H9 (cell line): ENCODE data around the gene PMEPA1. TPM values are rescaled to one million over a fixed set of nuclear protein-coding genes. Genes with fewer than 3 reads are reported as not detected.

Experiments
- DNase-seq: peaks from one replicate; pipeline ENCODE4 v3.0.0-alpha.2; 2017
- H2AFZ ChIP-seq: one replicate; pipeline ENCODE4 v1.6.1; 2013; ENCODE audit warnings: mild to moderate bottlenecking, low read length, control low read depth, moderate library complexity
- H2AK5ac ChIP-seq: 2 replicates; pipeline ENCODE4 v1.6.1; 2013; ENCODE audit warnings: low read length, control low read depth, mixed read lengths; ENCODE audit not compliant: insufficient read length
- H2BK120ac ChIP-seq: one replicate; pipeline ENCODE4 v1.6.1; 2013; ENCODE audit warnings: low read depth, mild to moderate bottlenecking, low read length, control low read depth, inconsistent platforms; ENCODE audit not compliant: poor library complexity, severe bottlenecking
- H2BK12ac ChIP-seq: 2 replicates; pipeline ENCODE4 v1.6.1; 2013; ENCODE audit warnings: low read length, control low read depth, mixed read lengths, low read depth; ENCODE audit not compliant: insufficient read length
- H2BK15ac ChIP-seq: 2 replicates; pipeline ENCODE4 v1.6.1; 2013; ENCODE audit warnings: low read depth, low read length, control low read depth
- H2BK20ac ChIP-seq: one replicate; pipeline ENCODE4 v1.6.1; 2013; ENCODE audit warnings: low read depth, mild to moderate bottlenecking, low read length, control low read depth, inconsistent platforms; ENCODE audit not compliant: poor library complexity, severe bottlenecking
- H2BK5ac ChIP-seq: 2 replicates; pipeline ENCODE4 v1.6.1; 2013; ENCODE audit warnings: low read length, control low read depth, mixed read lengths; ENCODE audit not compliant: insufficient read length
- H3K14ac ChIP-seq: 2 replicates; pipeline ENCODE4 v1.6.1; 2013; ENCODE audit warnings: low read length, control low read depth; ENCODE audit not compliant: insufficient read depth
- H3K18ac ChIP-seq: 2 replicates; pipeline ENCODE4 v1.6.1; 2013; ENCODE audit warnings: low read depth, mild to moderate bottlenecking, mixed read lengths, low read length, control low read depth; ENCODE audit not compliant: insufficient read length
- H3K23ac ChIP-seq: 2 replicates; pipeline ENCODE4 v1.6.1; 2013; ENCODE audit warnings: low read length, control low read depth, mixed read lengths, low read depth; ENCODE audit not compliant: insufficient read length
- H3K23me2 ChIP-seq: 2 replicates; pipeline ENCODE4 v1.6.1; 2013; ENCODE audit warnings: low read depth, mild to moderate bottlenecking, mixed read lengths, low read length, control low read depth; ENCODE audit not compliant: insufficient read length, poor library complexity, severe bottlenecking
- H3K27ac ChIP-seq: 2 replicates; pipeline ENCODE4 v1.5.1; 2013; ENCODE audit warnings: low read length, control low read depth, mixed read lengths, low read depth; ENCODE audit not compliant: insufficient read length
- H3K27me3 ChIP-seq: 2 replicates; pipeline ENCODE4 v1.6.1; 2013; ENCODE audit warnings: low read length, control low read depth, inconsistent platforms; ENCODE audit not compliant: insufficient read depth
- H3K4ac ChIP-seq: 2 replicates; pipeline ENCODE4 v1.6.1; 2013; ENCODE audit warnings: low read depth, mild to moderate bottlenecking, control low read depth, inconsistent platforms, low read length, moderate library complexity
- H3K4me1 ChIP-seq: 2 replicates; pipeline ENCODE4 v1.6.1; 2013; ENCODE audit warnings: low read length, control low read depth, inconsistent platforms; ENCODE audit not compliant: insufficient read depth
- H3K4me2 ChIP-seq: 2 replicates; pipeline ENCODE4 v1.6.1; 2013; ENCODE audit warnings: low read length, control low read depth, mixed read lengths; ENCODE audit not compliant: insufficient read length, insufficient read depth
- H3K56ac ChIP-seq: 2 replicates; pipeline ENCODE4 v1.6.1; 2013; ENCODE audit warnings: low read depth, mild to moderate bottlenecking, mixed read lengths, low read length, control low read depth; ENCODE audit not compliant: insufficient read length
- H3K79me1 ChIP-seq: 2 replicates; pipeline ENCODE4 v1.6.1; 2013; ENCODE audit warnings: low read depth, mild to moderate bottlenecking, moderate library complexity, low read length, control low read depth, inconsistent platforms; ENCODE audit not compliant: insufficient read depth, poor library complexity, severe bottlenecking
- H3K79me2 ChIP-seq: 2 replicates; pipeline ENCODE4 v1.6.1; 2013; ENCODE audit warnings: low read length, control low read depth, inconsistent platforms; ENCODE audit not compliant: insufficient read depth
- H3K9ac ChIP-seq: 2 replicates; pipeline ENCODE4 v1.6.1; 2013; ENCODE audit warnings: low read length, control low read depth, mixed read lengths; ENCODE audit not compliant: insufficient read length; ENCODE audit errors: extremely low read depth
- H3K9me3 ChIP-seq: one replicate; pipeline ENCODE4 v1.6.1; 2013; ENCODE audit warnings: low read depth, low read length, inconsistent platforms; ENCODE audit not compliant: control insufficient read depth
- H3T11ph ChIP-seq: one replicate; pipeline ENCODE4 v1.6.1; 2013; ENCODE audit warnings: mild to moderate bottlenecking, low read length, control low read depth, inconsistent platforms
- H4K20me1 ChIP-seq: one replicate; pipeline ENCODE4 v1.6.1; 2013; ENCODE audit not compliant: control insufficient read depth, insufficient read length, insufficient read depth
- H4K5ac ChIP-seq: 2 replicates; pipeline ENCODE4 v1.6.1; 2013; ENCODE audit warnings: low read depth, mild to moderate bottlenecking, mixed read lengths, low read length, control low read depth; ENCODE audit not compliant: insufficient read length
- H4K8ac ChIP-seq: replicated peaks from 2 replicates; pipeline ENCODE4 v1.6.1; 2013; ENCODE audit warnings: low read length, control low read depth, mixed read lengths, low read depth; ENCODE audit not compliant: insufficient read length
- H4K91ac ChIP-seq: 2 replicates; pipeline ENCODE4 v1.6.1; 2013; ENCODE audit warnings: low read depth, mild to moderate bottlenecking, moderate library complexity, mixed read lengths, low read length, control low read depth; ENCODE audit not compliant: insufficient read length
- H3K27ac Mint-ChIP-seq, 3 experiments: 2 replicates in 2 of 3; 3 replicates in 1 of 3; pipeline ENCODE4 v1.8.0; 2020 to 2021; ENCODE audit warnings: mixed read lengths in 3 of 3, mild to moderate bottlenecking in 1 of 3, moderate library complexity in 1 of 3
- H3K27me3 Mint-ChIP-seq: 2 replicates; pipeline ENCODE4 v1.8.0; 2021; ENCODE audit warnings: low read depth, mild to moderate bottlenecking, moderate library complexity, mixed read lengths
- H3K36me3 Mint-ChIP-seq, 3 experiments: 2 replicates in 2 of 3; 3 replicates in 1 of 3; pipeline ENCODE4 v1.8.0; 2020 to 2021; ENCODE audit warnings: low read depth in 3 of 3, mixed read lengths in 3 of 3; ENCODE audit not compliant: insufficient read depth in 1 of 3
- H3K4me1 Mint-ChIP-seq, 2 experiments: 2 replicates each; pipeline ENCODE4 v1.8.0; 2020; ENCODE audit warnings: mixed read lengths in 2 of 2
- H3K4me3 Mint-ChIP-seq, 2 experiments: 2 replicates in 1 of 2; 3 replicates in 1 of 2; pipeline ENCODE4 v1.8.0; 2020 to 2021; ENCODE audit warnings: mild to moderate bottlenecking in 2 of 2, mixed read lengths in 2 of 2, moderate library complexity in 1 of 2
- H3K9me3 Mint-ChIP-seq, 2 experiments: 2 replicates in 1 of 2; 3 replicates in 1 of 2; pipeline ENCODE4 v1.8.0; 2020; ENCODE audit warnings: mild to moderate bottlenecking in 2 of 2, mixed read lengths in 2 of 2, moderate library complexity in 1 of 2
- CTCF ChIP-seq: fragments of 200-600 bp; sonication (generic); conservative IDR thresholded peaks from 3 replicates; pipeline ENCODE4 v1.8.0; 2021; ENCODE audit warnings: antibody characterized with exemption, mild to moderate bottlenecking
- WGBS: extraction: QIAGEN DNeasy Blood & Tissue Kit; methylation state at CpG from one replicate; pipeline ENCODE4 v1.1.7; 2013; ENCODE audit warnings: missing lambda C conversion rate, low lambda C conversion rate, mixed read lengths; ENCODE audit not compliant: insufficient read length; ENCODE audit errors: extremely low coverage; 5-methylcytosine and 5-hydroxymethylcytosine counted together
- total RNA-seq: library from RNA; stranded (reverse); gene quantifications from 2 replicates; pipeline ENCODE4 v1.2.1, GENCODE V29; 2021

PMEPA1 gene
- total RNA-seq, 1 experiment from 2014 or later = 34.6 TPM

DNA sequence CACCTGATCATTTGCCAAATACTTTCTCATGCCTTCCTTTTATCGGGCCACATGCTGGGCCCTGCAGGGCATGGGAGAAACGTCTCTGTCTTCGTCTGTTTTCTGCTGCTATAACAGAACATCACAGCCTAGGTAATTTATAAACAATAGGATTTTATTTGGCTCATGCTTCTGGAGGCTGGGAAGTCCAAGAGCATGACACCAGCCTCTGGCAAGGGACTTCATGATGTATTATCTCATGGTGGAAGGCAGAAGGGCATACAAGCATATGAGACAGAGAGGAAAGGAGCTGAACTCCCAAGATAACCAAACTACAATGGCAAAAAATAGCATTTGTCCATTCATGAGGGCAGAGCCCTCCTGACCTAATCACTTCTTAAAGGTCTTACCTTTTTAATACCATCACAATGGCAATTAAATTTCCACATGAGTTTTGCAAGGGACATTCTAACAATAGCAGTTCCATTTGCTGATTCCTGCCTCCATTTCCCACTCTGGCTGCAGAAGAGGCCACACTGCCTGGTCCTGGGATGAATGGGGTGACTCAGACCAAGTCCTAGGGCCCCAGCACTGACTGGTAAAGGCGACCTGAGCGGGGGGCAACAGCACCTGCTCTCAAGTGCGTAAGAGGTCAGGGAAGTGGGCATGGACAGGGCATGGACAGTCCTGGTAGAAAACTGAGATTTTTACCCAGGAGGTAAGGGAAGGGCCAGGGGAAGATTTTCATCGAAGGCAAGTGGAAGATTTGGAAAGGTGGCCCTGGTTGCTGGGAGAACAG is 84.4 kb downstream of the PMEPA1 start:
- peaks cover 0 to 6% (median 0%) of the 10 kb centered on the region in 3 experiments; a peak in 2 of 7 replicates for H3K36me3 Mint-ChIP-seq
- H3K14ac ChIP-seq = no peak overlapping the region
- no peak overlapping the region for H2BK5ac ChIP-seq
- H4K8ac ChIP-seq = no peak overlapping the region
- H3K18ac ChIP-seq = no peak overlapping the region
- H4K20me1 ChIP-seq = peaks cover 3% of the 10 kb centered on the region
- no peak overlapping the region for H3K23ac ChIP-seq
- no peak overlapping the region for H4K91ac ChIP-seq
- no peak overlapping the region for H2AFZ ChIP-seq
- peaks cover 7% of the 10 kb centered on the region for H3K27me3 Mint-ChIP-seq
- no peaks in the 10 kb centered on the region for H3K4me1 ChIP-seq
- H3K4me3 Mint-ChIP-seq = no peak overlapping the region
- no peak overlapping the region for H2BK20ac ChIP-seq
- no peak overlapping the region for H3K9ac ChIP-seq
- WGBS = no CpG with 5 or more reads among the region's 7 CpGs
- no peak for DNase-seq
- no peak overlapping the region for H3K4me2 ChIP-seq
- peaks cover 6 to 10% of the 10 kb centered on the region in 2 experiments for H3K4me1 Mint-ChIP-seq
- no peak overlapping the region for H2AK5ac ChIP-seq
- no peaks in the 10 kb centered on the region for H3K27me3 ChIP-seq
- H3K9me3 Mint-ChIP-seq = peaks cover 8 to 12% of the 10 kb centered on the region in 2 experiments; a peak in 4 of 5 replicates
- no peak for TF ChIP-seq CTCF
- H3K4ac ChIP-seq = no peak overlapping the region
- no peak overlapping the region for H3K56ac ChIP-seq
- no peak overlapping the region for H3K27ac ChIP-seq
- H3T11ph ChIP-seq = no peak overlapping the region
- no peak overlapping the region for H2BK15ac ChIP-seq
- H3K9me3 ChIP-seq = no peaks in the 10 kb centered on the region
- H3K79me2 ChIP-seq = no peaks in the 10 kb centered on the region
- peak overlapping the region in 1 of 3 experiments; percentile 14; a peak in 1 of 7 replicates for H3K27ac Mint-ChIP-seq
- H2BK120ac ChIP-seq = no peak overlapping the region
- H3K79me1 ChIP-seq = no peaks in the 10 kb centered on the region
- no peak overlapping the region for H4K5ac ChIP-seq
- no peaks in the 10 kb centered on the region for H3K23me2 ChIP-seq
- H2BK12ac ChIP-seq = no peak overlapping the region
